Prostate gland (tissue), 2 donors: ENCODE data around the gene WBP11. TPM values are rescaled to one million over a fixed set of nuclear protein-coding genes. Genes with fewer than 3 reads are reported as not detected.
A peak's percentile ranks its signal among the peaks of the same experiment; 100 is the strongest.

Source experiments
- DNase-seq: peaks from one replicate; pipeline ENCODE4 v3.0.0-alpha.2; 2019; ENCODE audit warnings: low spot score
- H3K27ac ChIP-seq, 2 donors: fragments of 200-600 bp; sonication (generic); 2 replicates each; pipeline ENCODE4 v1.5.1; 2017 to 2019
- H3K27me3 ChIP-seq: fragments of 200-600 bp; sonication (generic); replicated peaks from 2 replicates; pipeline ENCODE4 v1.5.1; 2019; ENCODE audit not compliant: insufficient read depth
- H3K36me3 ChIP-seq, 2 donors: fragments of 200-600 bp; sonication (generic); 1 replicate in 1 of 2; 2 replicates in 1 of 2; pipeline versions ENCODE4 v1.5.1 to v1.8.1; 2017 to 2019
- H3K4me1 ChIP-seq: fragments of 200-600 bp; sonication (generic); replicated peaks from 2 replicates; pipeline ENCODE4 v1.5.1; 2019
- H3K4me3 ChIP-seq, 2 donors: fragments of 200-600 bp; sonication (generic); 2 replicates each; pipeline ENCODE4 v1.5.1; 2017 to 2019
- H3K9me3 ChIP-seq: fragments of 200-600 bp; sonication (generic); 2 replicates; pipeline ENCODE4 v1.5.1; 2017
- POLR2A ChIP-seq: fragments of 450-650 bp; IDR thresholded peaks from one replicate; pipeline ENCODE4 v1.6.1; 2016; ENCODE audit warnings: antibody characterized with exemption, mild to moderate bottlenecking
- POLR2AphosphoS5 ChIP-seq: sonication (generic); formaldehyde crosslinking; IDR thresholded peaks from one replicate; pipeline ENCODE4 v1.6.1; 2017; ENCODE audit warnings: antibody characterized with exemption
- WGBS: methylation state at CpG from one replicate; pipeline ENCODE4 v1.1.5; 2018; 5-methylcytosine and 5-hydroxymethylcytosine counted together
- intact Hi-C: fragments of 100-400 bp; cut with DNase I; formaldehyde crosslinking; loops from one replicate; pipeline ENCODE4 v1.14.2; 2022
- total RNA-seq, 2 donors: library from RNA; depleted of rRNA; stranded (reverse); fragments of >200 nt; gene quantifications; one replicate each; pipeline ENCODE4 v1.1.0, GENCODE V29; 2016
- TF ChIP-seq, protein P1 (sequence below), 4 experiments: fragments of 200-600 bp in 2 of 4; fragments of 450-650 bp in 2 of 4; sonication (generic) in 2 of 4; IDR thresholded peaks; 1 replicate in 3 of 4; 2 replicates in 1 of 4; pipeline ENCODE4 v1.5.1; 2016 to 2019; ENCODE audit warnings: antibody characterized with exemption in 4 of 4, mild to moderate bottlenecking in 2 of 4, moderate library complexity in 2 of 4

WBP11 gene
- total RNA-seq, 2 donors from 2014 or later = 29.6 to 29.8 TPM

- no peaks in the 10 kb centered on the region for H3K36me3 ChIP-seq
- peak within 1 kb of the TSS; percentile 30 to 50 for H3K27ac ChIP-seq
- H3K9me3 ChIP-seq = no peaks in the 10 kb centered on the region
- no peak for DNase-seq
- H3K4me3 ChIP-seq = no peak within 1 kb of the TSS
- H3K27me3 ChIP-seq = no peaks in the 10 kb centered on the region
- H3K4me1 ChIP-seq = peaks cover 8% of the 10 kb centered on the region
- TF ChIP-seq, protein P1, sequence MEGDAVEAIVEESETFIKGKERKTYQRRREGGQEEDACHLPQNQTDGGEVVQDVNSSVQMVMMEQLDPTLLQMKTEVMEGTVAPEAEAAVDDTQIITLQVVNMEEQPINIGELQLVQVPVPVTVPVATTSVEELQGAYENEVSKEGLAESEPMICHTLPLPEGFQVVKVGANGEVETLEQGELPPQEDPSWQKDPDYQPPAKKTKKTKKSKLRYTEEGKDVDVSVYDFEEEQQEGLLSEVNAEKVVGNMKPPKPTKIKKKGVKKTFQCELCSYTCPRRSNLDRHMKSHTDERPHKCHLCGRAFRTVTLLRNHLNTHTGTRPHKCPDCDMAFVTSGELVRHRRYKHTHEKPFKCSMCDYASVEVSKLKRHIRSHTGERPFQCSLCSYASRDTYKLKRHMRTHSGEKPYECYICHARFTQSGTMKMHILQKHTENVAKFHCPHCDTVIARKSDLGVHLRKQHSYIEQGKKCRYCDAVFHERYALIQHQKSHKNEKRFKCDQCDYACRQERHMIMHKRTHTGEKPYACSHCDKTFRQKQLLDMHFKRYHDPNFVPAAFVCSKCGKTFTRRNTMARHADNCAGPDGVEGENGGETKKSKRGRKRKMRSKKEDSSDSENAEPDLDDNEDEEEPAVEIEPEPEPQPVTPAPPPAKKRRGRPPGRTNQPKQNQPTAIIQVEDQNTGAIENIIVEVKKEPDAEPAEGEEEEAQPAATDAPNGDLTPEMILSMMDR (IDR thresholded peaks at IDR 0.05) = no peak
- TF ChIP-seq POLR2A (no peak), POLR2AphosphoS5 (no peak)
- WGBS = 81% methylated on average over 10 of the region's 10 CpGs
- intact Hi-C loops = loop anchor here (10.0 kb wide), 2 partner anchors 311 to 431 kb away; no protein-coding TSS in a partner anchor
Measured at GRCh38 chr12:14843425-14843887, 40.2 kb upstream of the WBP11 start, which contains the start of gene ART4. ART4 (minus strand) TSS chr12:14843526; CDS start chr12:14843113, 413 bp downstream.

DNA sequence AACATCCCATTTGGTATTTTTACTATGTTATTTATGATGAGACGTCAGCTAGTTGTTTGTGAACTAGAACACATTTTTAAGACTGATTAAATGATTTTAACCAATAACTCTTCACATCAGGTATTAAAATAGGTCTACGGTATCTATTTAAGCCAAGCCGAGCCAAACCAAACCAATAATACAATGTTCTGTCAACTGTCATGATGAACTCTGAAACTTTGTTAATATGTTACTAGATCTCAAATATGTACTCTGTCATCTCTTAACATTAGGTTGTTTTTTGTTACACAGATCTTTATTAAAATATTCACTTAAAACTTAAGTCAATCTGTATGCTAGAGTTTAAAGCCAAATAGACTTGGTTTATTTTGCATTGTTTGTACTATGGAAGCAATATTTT lies 39.0 kb upstream of the WBP11 start:
- intact Hi-C loops = loop anchor here (10.0 kb wide), 2 partner anchors 312 to 432 kb away; no protein-coding TSS in a partner anchor
- 34% methylated on average over 3 of the region's 3 CpGs for WGBS
- Histone ChIP-seq H3K4me3 (no peak overlapping the region), H3K27ac (peak overlapping the region; percentile 30 to 50), H3K36me3 (no peaks in the 10 kb centered on the region), H3K9me3 (no peaks in the 10 kb centered on the region), H3K27me3 (no peaks in the 10 kb centered on the region), H3K4me1 (peaks cover 8% of the 10 kb centered on the region)
- no peak for TF ChIP-seq POLR2A
- TF ChIP-seq POLR2AphosphoS5 = no peak
- TF ChIP-seq, protein P1 (IDR thresholded peaks at IDR 0.05) = no peak
- DNase-seq = no peak

- Histone ChIP-seq H3K27me3 (no peaks in the 10 kb centered on the region), H3K4me3 (no peak overlapping the region), H3K27ac (peak overlapping the region; percentile 30 to 50), H3K36me3 (no peaks in the 10 kb centered on the region), H3K9me3 (no peaks in the 10 kb centered on the region), H3K4me1 (peaks cover 8% of the 10 kb centered on the region)
- DNase-seq = peak; percentile 78
- intact Hi-C loops = loop anchor here (10.0 kb wide), 2 partner anchors 313 to 433 kb away; no protein-coding TSS in a partner anchor
- 27% methylated on average over 3 of the region's 3 CpGs for WGBS
- TF ChIP-seq, protein P1 (IDR thresholded peaks at IDR 0.05) = no peak
- TF ChIP-seq POLR2AphosphoS5 = peak; percentile 73
Measured at GRCh38 chr12:14841761-14842160, 38.5 kb upstream of the WBP11 start.

DNA sequence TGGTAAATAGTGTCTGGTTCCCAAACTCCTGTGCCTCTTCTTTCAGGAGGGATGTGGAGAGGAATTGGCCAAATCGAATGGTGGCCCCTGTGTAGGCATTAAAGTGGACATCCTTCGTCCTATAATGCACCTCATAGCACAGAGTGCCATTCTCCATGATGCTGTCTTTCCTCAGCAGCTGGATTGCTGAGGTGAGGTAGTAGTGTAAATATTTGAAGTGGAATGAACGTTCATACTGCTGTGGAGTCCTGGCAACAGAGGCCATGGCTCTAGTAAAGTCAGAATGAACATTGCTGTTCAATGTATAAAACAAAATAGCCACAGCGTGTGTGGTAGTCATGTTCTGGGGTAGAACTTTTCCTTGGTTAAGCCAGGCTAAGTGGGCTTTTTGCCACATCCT lies 37.3 kb upstream of the WBP11 start:
- Histone ChIP-seq H3K9me3 (no peaks in the 10 kb centered on the region), H3K4me1 (peaks cover 8% of the 10 kb centered on the region), H3K27ac (no peak overlapping the region), H3K27me3 (no peaks in the 10 kb centered on the region), H3K4me3 (no peak overlapping the region), H3K36me3 (no peaks in the 10 kb centered on the region)
- no peak for DNase-seq
- TF ChIP-seq, protein P1 (IDR thresholded peaks at IDR 0.05) = no peak
- no peak for TF ChIP-seq POLR2A
- no peak for TF ChIP-seq POLR2AphosphoS5
- intact Hi-C loops = loop anchor here (10.0 kb wide), 2 partner anchors 314 to 434 kb away; no protein-coding TSS in a partner anchor
- WGBS = 77% methylated on average over 4 of the region's 4 CpGs

DNA sequence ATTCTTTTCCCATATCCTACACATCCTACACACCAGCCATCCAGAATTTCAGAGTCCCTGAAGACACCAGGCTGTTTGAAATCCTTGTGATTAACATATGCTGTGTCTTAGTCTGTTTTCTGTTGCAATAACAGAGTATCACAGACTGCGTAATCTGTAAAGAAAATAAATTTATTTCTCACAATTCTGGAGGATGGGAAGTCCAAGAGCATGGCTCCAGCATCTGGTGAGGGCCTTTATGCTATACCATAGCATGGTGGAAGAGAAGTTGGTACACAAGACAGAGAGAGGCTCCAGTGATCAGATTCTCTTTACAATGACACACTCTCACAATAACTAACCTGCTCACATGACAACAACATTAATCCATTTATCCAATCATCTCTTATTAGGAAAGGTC lies 36.0 kb upstream of the WBP11 start:
- H3K4me1 ChIP-seq = peaks cover 8% of the 10 kb centered on the region
- no peak overlapping the region for H3K4me3 ChIP-seq
- no peaks in the 10 kb centered on the region for H3K9me3 ChIP-seq
- no peak for DNase-seq
- TF ChIP-seq, protein P1 (IDR thresholded peaks at IDR 0.05) = no peak
- no peak for TF ChIP-seq POLR2AphosphoS5
- no peak for TF ChIP-seq POLR2A
- H3K27me3 ChIP-seq = no peaks in the 10 kb centered on the region
- 100% methylated on average over 1 of the region's 1 CpG for WGBS
- H3K27ac ChIP-seq = no peak overlapping the region
- intact Hi-C loops = no loop called here
- H3K36me3 ChIP-seq = no peaks in the 10 kb centered on the region
